Measurements from ENCODE around the gene PPAN.

The PPAN gene

DNA sequence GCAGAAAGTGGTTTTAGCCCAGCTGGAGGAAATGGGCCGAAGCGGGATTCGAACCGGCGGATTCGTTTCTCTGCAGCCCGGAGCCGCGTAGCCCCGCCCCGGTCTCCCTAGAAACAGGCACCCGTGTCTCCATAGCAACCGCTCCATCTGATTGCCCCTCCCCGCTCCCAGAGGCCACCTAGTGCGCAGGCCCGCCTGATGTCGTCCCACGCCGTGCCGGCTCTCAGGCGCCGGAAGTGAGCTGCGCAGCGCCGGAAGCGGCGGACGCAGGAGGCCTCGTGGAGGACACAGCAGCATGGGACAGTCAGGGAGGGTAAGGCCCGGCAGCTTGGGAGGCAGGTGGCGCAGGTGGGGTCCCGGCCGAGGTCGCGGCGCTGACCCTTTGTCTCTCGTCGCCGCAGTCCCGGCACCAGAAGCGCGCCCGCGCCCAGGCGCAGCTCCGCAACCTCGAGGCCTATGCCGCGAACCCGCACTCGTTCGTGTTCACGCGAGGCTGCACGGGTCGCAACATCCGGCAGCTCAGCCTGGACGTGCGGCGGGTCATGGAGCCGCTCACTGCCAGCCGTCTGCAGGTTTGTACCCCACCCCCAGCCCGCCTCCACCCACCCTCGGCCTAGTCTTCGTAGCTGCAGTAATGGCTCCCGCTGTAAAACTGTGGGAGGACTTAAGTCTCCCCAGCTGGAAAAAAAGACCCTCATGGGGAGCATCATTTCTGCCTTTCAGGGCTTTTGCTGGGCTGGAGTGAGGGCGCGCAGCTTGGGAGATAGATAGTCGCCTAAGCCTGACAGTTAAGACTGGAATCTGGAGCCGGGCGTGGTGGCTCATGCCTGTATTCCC is at the start of gene PPAN:
PPAN (plus strand) TSS at position 263 of the 837 bp plus-strand sequence; CDS start at position 296, 33 bp downstream.
- peak; percentile 98 for DNase-seq

DNA sequence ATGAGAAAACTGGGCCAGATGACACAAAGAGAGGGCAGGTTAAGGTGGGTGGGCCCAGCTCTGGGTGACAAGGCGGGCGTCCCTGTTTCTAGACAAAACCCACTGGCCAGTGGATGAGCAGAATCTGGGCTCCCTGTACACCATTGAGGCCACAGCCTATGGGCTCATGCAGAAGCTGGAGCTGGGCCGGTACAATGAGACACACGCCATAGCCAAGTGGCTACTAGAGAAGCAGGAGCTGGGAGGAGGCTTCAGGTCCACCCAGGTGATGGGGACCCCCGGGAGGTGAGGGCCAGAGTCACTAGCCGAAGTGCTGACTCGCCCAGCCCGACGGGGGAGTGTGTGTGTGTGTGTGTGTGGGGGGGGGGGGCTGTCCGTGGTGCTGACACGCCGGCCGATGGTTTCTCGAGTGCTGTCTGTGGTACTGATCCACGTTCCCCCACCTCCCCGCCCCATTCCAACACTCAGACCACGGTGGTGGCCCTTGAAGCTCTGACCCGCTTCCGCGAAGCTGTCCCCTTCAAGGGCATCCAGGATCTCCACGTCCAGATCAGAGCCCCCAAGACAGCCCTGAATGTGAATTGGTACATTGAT is 44.3 kb upstream of the PPAN start:
- no peak for DNase-seq

DNA sequence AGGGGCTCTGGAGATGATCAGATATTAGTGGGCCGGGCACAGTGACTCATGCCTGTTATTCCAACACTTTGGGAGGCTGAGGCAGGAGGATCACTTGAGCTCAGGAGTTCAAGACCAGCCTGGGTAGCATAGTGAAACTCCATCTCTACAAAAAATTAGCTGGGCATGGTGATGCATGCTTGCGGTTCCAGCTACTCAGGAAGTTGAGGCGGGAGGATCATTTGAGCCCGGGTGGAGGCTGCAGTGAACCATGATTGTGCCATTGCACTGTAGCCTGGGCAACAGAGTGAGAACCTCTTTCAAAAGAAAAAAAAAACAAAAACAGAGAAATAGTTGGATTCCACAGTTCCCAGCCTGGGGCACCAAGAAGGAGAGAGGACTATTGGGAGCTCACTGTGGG is 38.0 kb upstream of the PPAN start:
- DNase-seq = no peak

- no peak for DNase-seq
These were observed 37.1 kb upstream of the PPAN start for GRCh38 chr19:10069046-10069445.

GRCh38 chr19:10070730-10071446 is 35.3 kb upstream of the PPAN start:
- DNase-seq = no peak

DNA sequence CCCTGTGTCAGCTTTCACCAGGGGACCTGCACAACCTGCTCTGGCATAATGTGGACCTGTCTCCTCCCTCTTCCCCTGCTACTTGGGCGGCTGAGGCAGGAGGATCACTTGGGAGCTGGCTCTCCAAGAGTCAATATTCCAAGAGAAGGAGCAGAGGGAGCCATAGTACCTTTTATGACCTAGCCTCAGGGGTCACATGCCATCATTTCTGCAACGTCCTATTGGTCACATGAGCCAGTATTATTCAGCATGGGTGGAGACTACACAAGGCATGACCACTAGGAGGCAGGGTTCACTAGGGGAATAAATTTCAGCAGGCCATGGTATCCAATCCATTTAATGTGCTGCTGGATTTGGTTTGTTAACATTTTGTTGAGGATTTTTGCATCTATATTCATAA is 32.0 kb upstream of the PPAN start:
- peak; percentile 75 for DNase-seq

GRCh38 chr19:10076535-10076934 is 29.6 kb upstream of the PPAN start:
- DNase-seq = no peak

DNA sequence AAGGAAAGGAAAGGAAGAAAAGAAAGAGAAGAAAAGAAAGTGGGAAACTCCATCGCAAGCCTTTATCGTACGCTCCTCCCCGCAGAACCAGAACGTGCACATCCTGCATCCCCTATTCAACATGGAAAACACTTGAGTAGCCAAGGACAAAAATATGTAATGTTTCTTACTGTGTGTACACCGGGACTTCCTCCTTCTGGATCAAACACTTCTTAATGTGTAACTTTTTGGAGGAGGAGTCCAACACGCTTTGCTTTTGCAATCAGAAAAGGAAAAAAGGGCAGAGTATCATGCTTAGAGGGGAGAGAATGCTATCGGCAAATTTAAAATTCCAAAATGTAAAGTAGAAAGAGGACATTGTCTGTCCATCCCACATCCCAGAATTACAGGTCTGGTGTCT is 27.8 kb upstream of the PPAN start:
- no peak for DNase-seq

- DNase-seq = no peak
These were observed 27.1 kb upstream of the PPAN start for GRCh38 chr19:10079031-10079453.

- DNase-seq = no peak
These were observed 22.3 kb upstream of the PPAN start for GRCh38 chr19:10083911-10084310.

DNA sequence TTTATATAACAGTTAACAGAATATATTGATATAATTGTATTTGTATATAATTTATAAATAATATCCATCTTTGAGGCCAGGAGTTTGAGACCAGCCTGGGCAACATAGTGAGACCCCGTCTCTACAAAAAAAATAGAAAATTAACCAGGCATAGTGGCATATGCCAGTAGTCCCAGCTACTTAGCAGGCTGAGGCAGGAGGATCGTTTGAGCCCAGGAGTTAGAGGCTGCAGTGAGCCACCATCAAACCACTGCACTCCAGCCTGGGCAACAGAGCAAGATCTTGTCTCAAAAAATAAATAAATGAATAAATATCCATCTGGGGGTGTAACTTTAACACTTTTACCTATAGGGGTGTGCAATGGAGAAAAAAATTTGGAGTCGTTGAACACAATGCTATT is 21.4 kb upstream of the PPAN start:
- no peak for DNase-seq

DNA sequence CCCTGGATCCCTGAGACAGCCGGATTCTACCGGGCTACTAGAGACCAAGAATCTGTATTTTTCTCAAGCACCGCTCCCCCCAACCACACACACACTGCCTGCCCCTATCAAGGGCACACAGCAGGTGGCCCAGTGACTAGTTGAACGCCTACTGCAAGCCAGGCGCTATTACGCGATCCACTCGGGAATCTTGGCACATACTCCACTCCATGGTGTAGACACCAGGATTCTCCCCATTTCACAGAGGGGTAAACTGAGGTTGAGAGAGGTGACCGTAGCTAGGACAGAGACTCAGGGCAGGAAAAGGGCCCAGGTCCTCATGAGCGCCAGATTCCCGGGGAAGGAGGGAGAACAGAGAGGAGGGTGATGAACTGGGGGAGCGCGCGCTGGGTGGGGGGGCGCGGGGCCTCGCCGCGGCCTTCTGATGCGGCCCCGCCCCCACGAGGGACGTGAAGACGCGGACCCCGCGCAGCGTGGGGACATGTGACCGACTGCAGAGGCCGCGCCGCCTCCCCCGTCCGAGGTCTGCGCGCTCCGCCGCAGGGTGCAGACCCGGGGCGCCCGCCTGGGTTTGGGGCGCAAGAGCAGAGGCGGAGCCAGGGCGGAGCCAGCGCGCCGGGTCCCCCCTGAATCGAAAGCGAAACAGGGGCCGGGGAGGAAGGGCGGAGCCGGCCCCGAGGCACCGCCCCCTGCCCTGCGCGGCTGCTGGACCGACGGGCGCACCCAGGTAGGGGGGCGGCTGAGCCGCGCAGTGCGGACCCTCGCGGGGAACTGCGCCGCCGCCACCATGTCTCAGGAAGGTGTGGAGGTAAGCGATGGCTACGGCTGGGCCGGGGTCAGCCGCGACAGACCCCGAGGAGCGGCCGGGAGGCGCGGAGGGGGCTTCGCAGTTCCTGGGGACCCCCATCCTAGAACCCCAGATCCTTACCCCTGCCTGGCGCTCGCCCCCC is 20.2 kb upstream of the PPAN start, which contains the start of gene SHFL:
SHFL (plus strand) TSS at position 677 of the 950 bp plus-strand sequence; CDS start at position 788, 111 bp downstream.
- peak; percentile 94 for DNase-seq

DNA sequence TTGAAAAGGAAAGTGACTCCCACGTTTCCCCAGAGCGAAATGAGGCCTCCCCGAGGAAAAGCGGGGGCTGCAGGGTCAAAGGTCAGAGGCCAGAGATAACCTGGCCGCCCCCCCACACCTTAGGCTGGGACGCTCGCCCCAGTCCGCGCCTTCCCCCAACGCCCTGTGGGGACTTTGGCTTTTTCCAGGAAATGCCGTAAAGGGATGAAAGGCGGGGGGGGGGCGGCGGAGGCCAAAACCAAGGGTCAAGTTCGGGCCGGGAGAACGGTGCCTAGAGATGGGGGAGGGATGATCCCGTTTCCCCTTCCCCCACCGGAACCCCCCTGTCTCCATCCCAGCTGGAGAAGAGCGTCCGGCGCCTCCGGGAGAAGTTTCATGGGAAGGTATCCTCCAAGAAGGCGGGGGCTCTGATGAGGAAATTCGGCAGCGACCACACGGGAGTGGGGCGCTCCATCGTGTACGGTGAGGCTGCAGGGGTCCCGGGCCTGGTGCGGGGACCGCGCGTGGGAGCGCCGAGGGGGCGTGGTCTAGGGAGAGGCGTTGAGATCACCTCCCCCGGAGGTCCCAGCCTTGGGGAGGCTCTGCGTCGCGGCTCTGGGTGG is 19.5 kb upstream of the PPAN start:
- peak; percentile 77 for DNase-seq

DNA sequence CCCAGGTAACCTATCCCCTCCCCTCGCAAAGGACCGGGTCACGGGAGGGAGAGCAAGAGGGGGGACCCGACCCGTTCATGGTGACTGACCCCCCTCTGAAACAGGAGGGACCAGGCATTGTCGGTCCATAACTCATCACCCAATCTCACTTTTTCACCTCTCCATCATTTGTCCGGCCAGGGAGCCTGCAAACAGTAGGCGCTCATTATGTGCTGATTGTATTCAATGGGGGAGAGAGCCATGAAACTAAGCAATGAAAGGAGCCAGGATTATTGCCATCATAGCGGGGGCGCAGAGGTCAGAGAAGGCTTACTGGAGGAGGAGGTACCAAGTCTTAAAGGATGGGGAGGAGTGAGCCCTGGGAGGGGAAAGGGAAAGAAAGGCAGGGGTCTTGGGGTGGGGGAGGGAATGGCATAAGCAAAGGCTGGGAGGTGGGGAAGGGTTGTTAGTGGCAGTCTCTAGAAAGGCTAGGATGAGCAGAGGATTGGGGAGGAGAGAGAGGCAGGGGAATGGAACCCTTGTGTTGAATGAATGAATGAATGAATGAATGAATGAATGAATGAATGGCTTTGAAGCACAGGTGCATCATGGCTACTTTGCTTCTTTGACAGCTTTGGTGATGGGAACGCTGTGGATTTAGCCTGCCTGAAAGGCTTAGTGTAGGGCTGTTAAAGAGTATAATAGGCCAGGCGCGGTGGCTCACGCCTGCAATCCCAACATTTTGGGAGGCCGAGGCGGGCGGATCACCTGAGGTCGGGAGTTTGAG is 18.7 kb upstream of the PPAN start:
- DNase-seq = no peak

- DNase-seq = no peak
These were observed 17.1 kb upstream of the PPAN start for GRCh38 chr19:10088949-10089554.

DNA sequence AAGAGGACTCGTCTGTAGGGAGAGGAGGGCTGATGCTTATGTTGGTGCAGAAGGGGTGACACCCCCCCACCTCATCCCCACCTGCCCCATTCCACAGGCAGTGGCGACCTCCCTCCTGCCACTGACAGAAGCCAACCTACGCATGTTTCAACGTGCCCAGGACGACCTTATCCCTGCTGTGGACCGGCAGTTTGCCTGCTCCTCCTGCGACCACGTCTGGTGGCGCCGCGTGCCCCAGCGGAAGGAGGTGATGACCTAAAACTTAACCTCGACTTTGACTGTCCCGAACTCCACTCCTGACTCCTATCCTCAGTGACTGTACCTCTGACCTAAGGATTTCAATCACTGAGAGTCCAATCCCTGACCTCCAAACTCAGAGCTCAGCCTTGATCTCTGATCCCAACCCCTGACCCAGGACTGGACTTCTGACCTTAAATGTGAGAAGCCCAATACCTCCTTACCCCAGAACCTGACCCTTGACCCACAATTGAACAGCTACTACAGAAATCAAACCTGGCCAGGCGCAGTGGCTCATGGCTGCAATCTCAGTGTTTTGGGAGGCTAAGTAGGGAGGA is 16.3 kb upstream of the PPAN start:
- DNase-seq = no peak

DNA sequence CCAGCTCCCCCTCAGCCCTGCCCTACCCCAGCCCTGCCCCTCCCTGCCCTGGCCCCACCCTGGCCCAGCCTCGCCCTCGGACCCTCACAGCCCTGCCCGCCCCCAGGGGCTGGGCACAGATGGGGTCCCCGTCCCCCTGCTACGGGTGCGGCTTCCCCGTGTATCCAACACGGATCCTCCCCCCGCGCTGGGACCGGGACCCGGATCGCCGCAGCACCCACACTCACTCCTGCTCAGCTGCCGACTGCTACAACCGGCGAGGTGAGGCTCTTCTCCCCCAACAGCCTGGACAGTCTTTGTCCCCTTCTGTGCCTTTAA is 14.8 kb upstream of the PPAN start:
- no peak for DNase-seq

- no peak for DNase-seq
These were observed 14.1 kb upstream of the PPAN start for GRCh38 chr19:10091895-10092641.

- DNase-seq = no peak
These were observed 13.4 kb upstream of the PPAN start for GRCh38 chr19:10092648-10093294.

All from activated effector memory CD4-positive, alpha-beta T cell treated with anti-CD3 and anti-CD28 coated beads, Interleukin-2, amount 50 U/mL, for 16 hours (primary cell).